AG09309 (cell line): Measurements from ENCODE around the gene PAPPA2.

Source experiments
- DNase-seq: peaks from one replicate; pipeline ENCODE4 v3.0.0-alpha.2; 2010; ENCODE audit warnings: low read depth
- H3K4me3 ChIP-seq: 2 replicates; pipeline ENCODE4 v1.5.1; 2011; ENCODE audit warnings: mild to moderate bottlenecking, low read depth, low read length, moderate library complexity; ENCODE audit not compliant: control insufficient read depth
- TF ChIP-seq, protein P1 (sequence below): IDR thresholded peaks from 2 replicates; pipeline ENCODE4 v1.5.1; 2011; ENCODE audit warnings: mild to moderate bottlenecking, low read depth, low read length, inconsistent platforms; ENCODE audit not compliant: insufficient read depth, control insufficient read depth; ENCODE audit errors: missing control alignments

The PAPPA2 gene

DNA sequence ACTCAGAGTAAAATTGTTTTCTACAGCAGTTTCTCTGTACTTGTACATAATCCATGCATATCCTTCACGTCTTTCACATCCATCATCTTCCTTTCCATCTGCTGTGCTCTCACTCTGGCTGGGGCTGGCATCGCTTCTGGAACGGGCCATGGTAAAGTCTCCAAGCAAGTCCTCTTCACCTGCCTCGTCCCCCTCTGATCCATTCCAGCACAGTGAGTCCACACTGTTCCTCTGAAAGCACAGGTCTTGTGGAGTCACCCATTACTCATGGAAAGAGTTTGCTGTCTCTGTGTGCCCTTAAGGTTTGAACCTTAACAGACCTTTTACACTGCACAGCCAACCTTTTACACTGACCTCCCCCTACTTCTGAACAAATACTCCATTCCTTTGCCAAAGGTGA is 387.9 kb downstream of the PAPPA2 start:
- TF ChIP-seq, protein P1, sequence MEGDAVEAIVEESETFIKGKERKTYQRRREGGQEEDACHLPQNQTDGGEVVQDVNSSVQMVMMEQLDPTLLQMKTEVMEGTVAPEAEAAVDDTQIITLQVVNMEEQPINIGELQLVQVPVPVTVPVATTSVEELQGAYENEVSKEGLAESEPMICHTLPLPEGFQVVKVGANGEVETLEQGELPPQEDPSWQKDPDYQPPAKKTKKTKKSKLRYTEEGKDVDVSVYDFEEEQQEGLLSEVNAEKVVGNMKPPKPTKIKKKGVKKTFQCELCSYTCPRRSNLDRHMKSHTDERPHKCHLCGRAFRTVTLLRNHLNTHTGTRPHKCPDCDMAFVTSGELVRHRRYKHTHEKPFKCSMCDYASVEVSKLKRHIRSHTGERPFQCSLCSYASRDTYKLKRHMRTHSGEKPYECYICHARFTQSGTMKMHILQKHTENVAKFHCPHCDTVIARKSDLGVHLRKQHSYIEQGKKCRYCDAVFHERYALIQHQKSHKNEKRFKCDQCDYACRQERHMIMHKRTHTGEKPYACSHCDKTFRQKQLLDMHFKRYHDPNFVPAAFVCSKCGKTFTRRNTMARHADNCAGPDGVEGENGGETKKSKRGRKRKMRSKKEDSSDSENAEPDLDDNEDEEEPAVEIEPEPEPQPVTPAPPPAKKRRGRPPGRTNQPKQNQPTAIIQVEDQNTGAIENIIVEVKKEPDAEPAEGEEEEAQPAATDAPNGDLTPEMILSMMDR: no peak
- DNase-seq: no peak
- no peak overlapping the region for H3K4me3 ChIP-seq

DNA sequence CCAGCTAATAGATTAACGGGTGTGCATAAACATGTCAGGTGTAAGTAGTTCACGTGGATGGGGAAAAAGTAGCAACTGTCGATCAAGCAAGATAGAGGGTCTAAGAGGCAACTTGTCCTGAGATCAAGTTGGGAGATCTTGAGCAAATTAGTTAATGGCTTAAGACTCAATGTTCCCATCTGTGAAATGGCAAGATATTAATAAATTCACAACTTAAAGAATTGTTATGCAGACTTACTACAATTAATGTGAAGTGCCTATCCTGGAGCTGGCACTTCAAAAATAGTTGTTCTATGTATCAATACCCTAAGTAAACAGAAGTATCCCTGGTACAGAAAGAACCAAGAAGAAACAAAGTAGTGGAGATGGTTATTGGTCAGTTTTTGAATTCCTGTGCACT is 389.1 kb downstream of the PAPPA2 start:
- no peak for DNase-seq
- TF ChIP-seq, protein P1: no peak
- H3K4me3 ChIP-seq: no peak overlapping the region

DNA sequence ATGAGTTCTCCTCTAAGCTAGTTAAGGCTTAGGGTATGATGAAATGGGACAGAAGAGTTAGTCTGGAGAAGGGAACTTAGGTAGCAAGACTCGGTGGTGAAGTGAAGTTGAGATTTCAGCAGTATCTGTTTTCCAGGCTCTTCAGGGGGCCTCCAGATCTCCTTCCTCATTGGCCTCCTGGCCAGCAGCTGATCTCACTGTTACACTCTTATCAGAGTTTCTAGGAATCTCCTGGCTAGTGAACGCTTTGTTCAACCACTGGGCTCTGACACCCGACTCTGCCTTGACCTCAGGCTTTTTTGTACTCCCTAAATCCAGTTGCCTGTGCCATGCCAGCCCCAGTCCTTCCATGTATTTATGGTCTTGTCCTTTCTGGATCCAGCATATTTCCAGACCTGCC is 390.5 kb downstream of the PAPPA2 start:
- no peak overlapping the region for H3K4me3 ChIP-seq
- no peak for DNase-seq
- TF ChIP-seq, protein P1: no peak

DNA sequence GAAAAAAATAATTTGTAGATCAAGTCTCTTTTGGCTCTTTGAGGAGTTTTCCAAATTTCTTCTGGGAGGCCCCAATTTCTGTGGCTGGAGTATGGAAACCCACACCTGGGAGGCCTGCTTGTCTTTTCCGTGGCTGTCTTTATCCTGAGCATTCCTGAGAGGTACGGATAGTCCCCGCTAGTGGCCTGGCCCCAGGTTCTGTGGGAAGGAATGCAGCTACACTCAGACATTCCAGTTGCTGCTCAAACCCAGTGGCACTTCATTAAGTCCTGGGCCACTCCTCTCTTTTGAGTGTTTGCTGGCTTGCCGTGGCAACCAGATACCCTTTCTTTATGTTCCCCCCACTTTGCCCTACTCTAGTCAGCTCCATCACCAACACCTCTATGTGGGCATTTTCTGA is 391.1 kb downstream of the PAPPA2 start:
- TF ChIP-seq, protein P1: no peak
- no peak for DNase-seq
- no peak overlapping the region for H3K4me3 ChIP-seq

DNA sequence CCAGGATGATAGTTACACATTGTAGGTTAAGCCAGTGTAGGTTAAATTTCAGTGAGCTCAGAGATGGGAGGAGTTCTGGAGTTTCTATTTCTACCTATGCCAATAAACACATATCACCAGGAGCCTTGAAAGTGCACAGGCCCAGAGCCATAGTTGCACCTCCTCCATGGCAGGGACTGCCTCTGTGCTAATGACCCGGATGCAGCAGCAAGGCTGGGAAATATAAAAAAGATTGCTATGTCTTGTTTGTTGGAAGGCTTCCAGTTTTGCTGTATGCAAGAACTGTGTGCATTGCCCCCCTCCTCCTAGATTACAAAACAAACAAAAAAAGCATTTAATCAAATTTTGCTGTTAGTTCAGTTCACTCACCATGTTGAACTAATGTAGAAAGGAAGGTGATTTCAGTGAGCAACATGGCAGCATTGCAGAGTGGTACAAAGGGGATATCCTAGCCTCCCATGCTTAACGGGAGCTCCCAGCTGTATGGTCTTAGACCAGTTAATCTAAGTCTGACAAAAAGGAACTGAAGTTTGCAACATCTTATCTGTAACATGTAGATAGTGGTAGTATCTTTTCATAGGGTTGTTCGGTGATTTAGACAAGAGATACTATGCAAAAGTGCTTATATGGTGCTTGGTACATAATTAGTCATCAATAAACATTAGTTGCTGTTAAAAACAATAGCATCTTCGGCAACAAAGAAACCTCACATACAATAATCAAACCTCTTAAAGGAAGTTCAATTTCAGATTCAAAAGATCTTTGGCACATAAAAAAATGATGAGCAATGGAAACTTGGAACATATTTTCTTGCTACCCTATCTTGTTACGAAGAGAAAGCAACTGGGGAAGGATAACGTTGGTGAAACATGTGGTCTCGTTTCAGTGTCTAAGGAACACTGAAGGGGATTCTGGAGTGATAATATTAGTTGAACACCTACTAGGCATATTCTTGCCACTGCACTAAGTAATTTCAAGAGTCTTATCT is 392.1 kb downstream of the PAPPA2 start:
- no peak overlapping the region for H3K4me3 ChIP-seq
- TF ChIP-seq, protein P1: no peak
- DNase-seq: no peak

DNA sequence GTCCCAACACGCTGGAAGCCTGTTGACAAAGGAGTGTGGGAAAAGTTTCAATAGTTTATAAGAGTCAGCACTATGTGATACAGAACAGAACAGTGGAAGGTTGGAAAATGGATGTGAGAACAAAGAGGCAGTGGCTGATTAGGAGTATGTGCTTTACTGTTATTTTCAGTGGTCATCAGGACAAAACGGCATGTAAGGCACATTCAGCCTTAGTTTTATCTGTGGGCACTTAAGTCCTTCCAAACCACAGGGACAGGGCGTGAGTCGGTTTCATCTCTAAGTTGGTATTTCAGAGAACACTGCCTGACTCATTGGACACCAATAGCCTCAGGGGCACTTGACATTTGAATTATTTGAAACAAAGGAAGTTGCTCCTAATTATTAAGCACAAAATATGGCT is 394.7 kb downstream of the PAPPA2 start:
- TF ChIP-seq, protein P1: no peak
- DNase-seq: no peak

More for the DNA sequence above, 394.7 kb downstream of the PAPPA2 start:
- H3K4me3 ChIP-seq: no peak overlapping the region
